NB4 (cell line): ENCODE measurements around the gene SPPL3.

ENCODE experiments used
- POLR2A ChIP-seq: IDR thresholded peaks from 2 replicates; pipeline ENCODE4 v1.6.1; 2011; ENCODE audit warnings: mild to moderate bottlenecking; ENCODE audit not compliant: insufficient read length; ENCODE audit errors: extremely low read depth
- TF ChIP-seq, protein P1 (sequence below): IDR thresholded peaks from one replicate; pipeline ENCODE4 v1.5.1; 2012; ENCODE audit warnings: low read depth, low read length

DNA sequence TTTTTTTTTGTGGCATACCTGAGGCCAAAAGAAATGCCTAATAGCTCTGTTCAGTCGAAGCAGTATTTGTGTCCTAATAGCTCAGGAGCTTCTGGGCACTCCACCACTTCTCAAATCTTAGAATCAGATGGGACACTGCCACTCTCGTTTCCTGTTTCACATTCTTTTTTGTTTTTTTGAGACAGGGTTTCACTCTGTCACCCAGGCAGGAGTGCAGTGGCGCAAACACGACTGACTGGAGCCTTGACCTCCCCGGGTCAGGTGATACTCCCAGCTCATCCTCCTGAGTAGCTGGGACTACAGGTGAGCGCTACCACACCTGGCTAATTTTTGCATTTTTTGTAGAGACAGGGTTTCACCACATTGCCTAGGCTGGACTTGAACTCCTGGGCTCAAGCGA is 52.7 kb downstream of the SPPL3 start:
- TF ChIP-seq, protein P1, sequence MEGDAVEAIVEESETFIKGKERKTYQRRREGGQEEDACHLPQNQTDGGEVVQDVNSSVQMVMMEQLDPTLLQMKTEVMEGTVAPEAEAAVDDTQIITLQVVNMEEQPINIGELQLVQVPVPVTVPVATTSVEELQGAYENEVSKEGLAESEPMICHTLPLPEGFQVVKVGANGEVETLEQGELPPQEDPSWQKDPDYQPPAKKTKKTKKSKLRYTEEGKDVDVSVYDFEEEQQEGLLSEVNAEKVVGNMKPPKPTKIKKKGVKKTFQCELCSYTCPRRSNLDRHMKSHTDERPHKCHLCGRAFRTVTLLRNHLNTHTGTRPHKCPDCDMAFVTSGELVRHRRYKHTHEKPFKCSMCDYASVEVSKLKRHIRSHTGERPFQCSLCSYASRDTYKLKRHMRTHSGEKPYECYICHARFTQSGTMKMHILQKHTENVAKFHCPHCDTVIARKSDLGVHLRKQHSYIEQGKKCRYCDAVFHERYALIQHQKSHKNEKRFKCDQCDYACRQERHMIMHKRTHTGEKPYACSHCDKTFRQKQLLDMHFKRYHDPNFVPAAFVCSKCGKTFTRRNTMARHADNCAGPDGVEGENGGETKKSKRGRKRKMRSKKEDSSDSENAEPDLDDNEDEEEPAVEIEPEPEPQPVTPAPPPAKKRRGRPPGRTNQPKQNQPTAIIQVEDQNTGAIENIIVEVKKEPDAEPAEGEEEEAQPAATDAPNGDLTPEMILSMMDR: no peak
- no peak for TF ChIP-seq POLR2A
